ENCODE measurements around the gene USP20.

GRCh38 chr9:129909851-129910250 lies 74.6 kb downstream of the USP20 start:
- TF ChIP-seq, protein P1, sequence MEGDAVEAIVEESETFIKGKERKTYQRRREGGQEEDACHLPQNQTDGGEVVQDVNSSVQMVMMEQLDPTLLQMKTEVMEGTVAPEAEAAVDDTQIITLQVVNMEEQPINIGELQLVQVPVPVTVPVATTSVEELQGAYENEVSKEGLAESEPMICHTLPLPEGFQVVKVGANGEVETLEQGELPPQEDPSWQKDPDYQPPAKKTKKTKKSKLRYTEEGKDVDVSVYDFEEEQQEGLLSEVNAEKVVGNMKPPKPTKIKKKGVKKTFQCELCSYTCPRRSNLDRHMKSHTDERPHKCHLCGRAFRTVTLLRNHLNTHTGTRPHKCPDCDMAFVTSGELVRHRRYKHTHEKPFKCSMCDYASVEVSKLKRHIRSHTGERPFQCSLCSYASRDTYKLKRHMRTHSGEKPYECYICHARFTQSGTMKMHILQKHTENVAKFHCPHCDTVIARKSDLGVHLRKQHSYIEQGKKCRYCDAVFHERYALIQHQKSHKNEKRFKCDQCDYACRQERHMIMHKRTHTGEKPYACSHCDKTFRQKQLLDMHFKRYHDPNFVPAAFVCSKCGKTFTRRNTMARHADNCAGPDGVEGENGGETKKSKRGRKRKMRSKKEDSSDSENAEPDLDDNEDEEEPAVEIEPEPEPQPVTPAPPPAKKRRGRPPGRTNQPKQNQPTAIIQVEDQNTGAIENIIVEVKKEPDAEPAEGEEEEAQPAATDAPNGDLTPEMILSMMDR (IDR thresholded peaks at IDR 0.05; ENCODE audit: insufficient read depth, low read length, poor library complexity, severe bottlenecking): no peak
- no peak for TF ChIP-seq EZH2phosphoT487 (conservative IDR thresholded peaks at IDR 0.05; ENCODE audit: low read length)

Data from SU-DHL-6 (cell line).